Lower lobe of right lung (tissue), 2 donors: ENCODE results near the gene QRICH2. TPM values are rescaled to one million over a fixed set of nuclear protein-coding genes. Genes with fewer than 3 reads are reported as not detected.
A peak's percentile ranks its signal among the peaks of the same experiment; 100 is the strongest.

ENCODE experiments used
- ATAC-seq, 2 donors: fragments of 200-7000 bp; cut with Tn5 transposase; one replicate each; pipeline ENCODE4 v1.9.1; 2020 to 2022; ENCODE audit warnings: mild to moderate bottlenecking in 2 of 2, moderate library complexity in 2 of 2
- DNase-seq: peaks from one replicate; pipeline ENCODE4 v3.0.0-alpha.2; 2020
- H3K27ac ChIP-seq: fragments of 200-600 bp; one replicate; pipeline ENCODE4 v1.8.0; 2022
- H3K27me3 ChIP-seq: fragments of 200-600 bp; one replicate; pipeline ENCODE4 v1.8.0; 2022; ENCODE audit warnings: low read depth
- H3K36me3 ChIP-seq: fragments of 200-600 bp; one replicate; pipeline ENCODE4 v1.8.0; 2022; ENCODE audit warnings: mild to moderate bottlenecking
- H3K4me1 ChIP-seq: fragments of 200-600 bp; one replicate; pipeline ENCODE4 v1.8.0; 2022
- H3K4me3 ChIP-seq: fragments of 200-600 bp; one replicate; pipeline ENCODE4 v1.8.0; 2022; ENCODE audit warnings: mild to moderate bottlenecking
- H3K9me3 ChIP-seq: fragments of 200-600 bp; one replicate; pipeline ENCODE4 v1.8.0; 2022
- CTCF ChIP-seq: fragments of 200-600 bp; IDR thresholded peaks from one replicate; pipeline ENCODE4 v1.8.0; 2022; ENCODE audit warnings: antibody characterized with exemption, mild to moderate bottlenecking
- intact Hi-C: fragments of 100-400 bp; cut with DNase I; formaldehyde crosslinking; loops from one replicate; pipeline ENCODE4 v1.11.0; 2022
- total RNA-seq: library from RNA; stranded (reverse); fragmentation: NEBNext Ultra II Directional; extraction: Animal tissue kit (Norgen Biotek cat#: 25700); gene quantifications from one replicate; pipeline ENCODE4 v1.2.1, GENCODE V29; 2021
- donor health status: DM: no; HTN: yes; CAD: no; lungs with severe emphysema.

Gene QRICH2
- total RNA-seq, 1 donor from 2014 or later, result 4.5 TPM

GRCh38 chr17:76276461-76277299 lies 31.4 kb downstream of the QRICH2 start:
- Histone ChIP-seq H3K27ac (no peak overlapping the region), H3K4me3 (no peak overlapping the region), H3K27me3 (no peaks in the 10 kb centered on the region), H3K4me1 (peaks cover 43% of the 10 kb centered on the region), H3K9me3 (no peaks in the 10 kb centered on the region), H3K36me3 (no peaks in the 10 kb centered on the region)
- intact Hi-C loops, result no loop called here
- TF ChIP-seq CTCF, result no peak
- DNase-seq (no peak), ATAC-seq (no peak)

GRCh38 chr17:76276069-76276431 lies 32.0 kb downstream of the QRICH2 start:
- intact Hi-C loops, result no loop called here
- TF ChIP-seq CTCF, result no peak

GRCh38 chr17:76275382-76276068 lies 32.6 kb downstream of the QRICH2 start:
- H3K27ac ChIP-seq, result no peak overlapping the region
- ATAC-seq, result no peak
- H3K36me3 ChIP-seq, result peaks cover 6% of the 10 kb centered on the region
- intact Hi-C loops, result no loop called here
- H3K4me3 ChIP-seq, result no peak overlapping the region
- no peaks in the 10 kb centered on the region for H3K9me3 ChIP-seq
- no peaks in the 10 kb centered on the region for H3K27me3 ChIP-seq
- TF ChIP-seq CTCF, result no peak
- no peak for DNase-seq
- peaks cover 54% of the 10 kb centered on the region for H3K4me1 ChIP-seq

More at GRCh38 chr17:76276069-76276431, 32.0 kb downstream of the QRICH2 start:
- Histone ChIP-seq H3K27me3 (no peaks in the 10 kb centered on the region), H3K36me3 (peaks cover under 1% of the 10 kb centered on the region), H3K4me1 (peaks cover 49% of the 10 kb centered on the region), H3K9me3 (no peaks in the 10 kb centered on the region), H3K27ac (no peak overlapping the region), H3K4me3 (no peak overlapping the region)
- no peak for ATAC-seq
- no peak for DNase-seq

- H3K4me3 ChIP-seq, result no peak overlapping the region
- H3K27me3 ChIP-seq, result no peaks in the 10 kb centered on the region
- DNase-seq (no peak), ATAC-seq (no peak)
- no peaks in the 10 kb centered on the region for H3K9me3 ChIP-seq
- H3K36me3 ChIP-seq, result peaks cover 17% of the 10 kb centered on the region
- no peak for TF ChIP-seq CTCF
- H3K27ac ChIP-seq, result peak overlapping the region; percentile 69
- H3K4me1 ChIP-seq, result peaks cover 65% of the 10 kb centered on the region
- intact Hi-C loops, result no loop called here
Measured at GRCh38 chr17:76274112-76274956, 33.7 kb downstream of the QRICH2 start.

GRCh38 chr17:76273445-76274111 lies 34.5 kb downstream of the QRICH2 start:
- intact Hi-C loops, result no loop called here
- TF ChIP-seq CTCF, result no peak
- no peak for ATAC-seq
- peak; percentile 47 for DNase-seq
- Histone ChIP-seq H3K27ac (peak overlapping the region; percentile 69), H3K9me3 (no peaks in the 10 kb centered on the region), H3K36me3 (peaks cover 23% of the 10 kb centered on the region), H3K27me3 (no peaks in the 10 kb centered on the region), H3K4me1 (peaks cover 66% of the 10 kb centered on the region), H3K4me3 (no peak overlapping the region)
